Stomach (tissue), 4 donors: ENCODE measurements around the gene STK35.

Experiments
- POLR2AphosphoS5 ChIP-seq, 3 donors: sonication (generic); formaldehyde crosslinking; IDR thresholded peaks; one replicate each; pipeline ENCODE4 v1.6.1; 2016; ENCODE audit warnings: antibody characterized with exemption in 3 of 3
- TF ChIP-seq, protein P1 (sequence below), 7 experiments: fragments of 450-650 bp in 4 of 7; fragments of 200-600 bp in 3 of 7; sonication (generic) in 3 of 7; IDR thresholded peaks; one replicate each; pipeline ENCODE4 v1.5.1; 2016 to 2019; ENCODE audit warnings: antibody characterized with exemption in 7 of 7, control low read depth in 2 of 7, mild to moderate bottlenecking in 1 of 7

GRCh38 chr20:2165871-2166270, 64.2 kb downstream of the STK35 start:
- TF ChIP-seq, protein P1, sequence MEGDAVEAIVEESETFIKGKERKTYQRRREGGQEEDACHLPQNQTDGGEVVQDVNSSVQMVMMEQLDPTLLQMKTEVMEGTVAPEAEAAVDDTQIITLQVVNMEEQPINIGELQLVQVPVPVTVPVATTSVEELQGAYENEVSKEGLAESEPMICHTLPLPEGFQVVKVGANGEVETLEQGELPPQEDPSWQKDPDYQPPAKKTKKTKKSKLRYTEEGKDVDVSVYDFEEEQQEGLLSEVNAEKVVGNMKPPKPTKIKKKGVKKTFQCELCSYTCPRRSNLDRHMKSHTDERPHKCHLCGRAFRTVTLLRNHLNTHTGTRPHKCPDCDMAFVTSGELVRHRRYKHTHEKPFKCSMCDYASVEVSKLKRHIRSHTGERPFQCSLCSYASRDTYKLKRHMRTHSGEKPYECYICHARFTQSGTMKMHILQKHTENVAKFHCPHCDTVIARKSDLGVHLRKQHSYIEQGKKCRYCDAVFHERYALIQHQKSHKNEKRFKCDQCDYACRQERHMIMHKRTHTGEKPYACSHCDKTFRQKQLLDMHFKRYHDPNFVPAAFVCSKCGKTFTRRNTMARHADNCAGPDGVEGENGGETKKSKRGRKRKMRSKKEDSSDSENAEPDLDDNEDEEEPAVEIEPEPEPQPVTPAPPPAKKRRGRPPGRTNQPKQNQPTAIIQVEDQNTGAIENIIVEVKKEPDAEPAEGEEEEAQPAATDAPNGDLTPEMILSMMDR (IDR thresholded peaks at IDR 0.05): no peak
- TF ChIP-seq POLR2AphosphoS5 (IDR thresholded peaks at IDR 0.05): no peak
